ENCODE results near the gene NDRG4. TPM values are rescaled to one million over a fixed set of nuclear protein-coding genes. Genes with fewer than 3 reads are reported as not detected.

NDRG4 gene
- polyA plus RNA-seq, 1 donor from 2014 or later, result 507 TPM

DNA sequence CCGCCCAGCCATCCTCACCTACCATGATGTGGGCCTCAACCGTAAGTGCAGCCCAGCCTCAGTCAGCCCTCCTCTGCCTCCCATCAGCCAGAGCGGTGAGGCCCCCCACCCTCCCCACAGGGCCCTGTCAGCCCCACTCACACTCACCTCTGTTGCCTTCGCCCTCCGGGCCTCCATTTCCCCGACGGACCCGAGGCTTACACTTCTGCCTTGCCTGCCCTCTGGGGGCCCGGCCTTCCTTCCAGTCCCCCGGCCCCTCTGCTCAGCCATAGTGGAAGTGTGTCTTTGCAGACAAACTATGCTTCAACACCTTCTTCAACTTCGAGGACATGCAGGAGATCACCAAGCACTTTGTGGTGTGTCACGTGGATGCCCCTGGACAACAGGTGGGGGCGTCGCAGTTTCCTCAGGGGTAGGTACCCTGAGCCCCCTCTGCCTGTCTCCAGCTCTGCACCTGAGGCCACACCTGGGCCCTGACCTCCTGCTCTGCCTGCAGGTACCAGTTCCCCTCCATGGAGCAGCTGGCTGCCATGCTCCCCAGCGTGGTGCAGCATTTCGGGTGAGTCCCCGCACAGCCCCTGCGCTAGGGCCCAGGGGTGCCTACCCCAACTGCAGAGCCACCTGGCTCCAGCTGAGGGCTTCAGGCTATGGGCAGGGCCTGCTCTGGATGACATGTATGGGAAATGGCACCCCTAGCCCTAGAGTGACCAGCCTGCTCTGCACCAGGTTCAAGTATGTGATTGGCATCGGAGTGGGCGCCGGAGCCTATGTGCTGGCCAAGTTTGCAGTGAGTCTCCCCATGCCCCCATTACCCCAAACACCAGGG is 4.1 kb downstream of the NDRG4 start:
- H3K27me3 ChIP-seq (ENCODE audit: insufficient read depth, low read depth, low read length), result no peaks in the 10 kb centered on the region
- H3K4me3 ChIP-seq (ENCODE audit: low read length), result no peak overlapping the region
- no peak overlapping the region for H3K4me2 ChIP-seq (ENCODE audit: low read length)
- H3K9me3 ChIP-seq (ENCODE audit: low read length), result no peaks in the 10 kb centered on the region
- no peaks in the 10 kb centered on the region for H3K9me2 ChIP-seq (ENCODE audit: insufficient read depth, low read length)
- peaks cover 37% of the 10 kb centered on the region for H3K79me2 ChIP-seq (replicated peaks; ENCODE audit: insufficient read depth, low read length)
- no peak overlapping the region for H3K9ac ChIP-seq (ENCODE audit: low read length)
- TF ChIP-seq TAF1 (IDR thresholded peaks at IDR 0.05; ENCODE audit: low read depth), result no peak
- TF ChIP-seq MXI1 (conservative IDR thresholded peaks at IDR 0.05; ENCODE audit: poor library complexity, severe bottlenecking), result no peak
- TF ChIP-seq RAD21 (conservative IDR thresholded peaks at IDR 0.05), result no peak
- TF ChIP-seq EP300 (conservative IDR thresholded peaks at IDR 0.05; ENCODE audit: poor library complexity, severe bottlenecking), result no peak
- TF ChIP-seq SMC3 (conservative IDR thresholded peaks at IDR 0.05; ENCODE audit: poor library complexity), result no peak
- TF ChIP-seq EZH2 (IDR thresholded peaks at IDR 0.05; ENCODE audit: borderline replicate concordance, insufficient read depth, low read length, poor library complexity, severe bottlenecking), result no peak
- TF ChIP-seq, protein P1, sequence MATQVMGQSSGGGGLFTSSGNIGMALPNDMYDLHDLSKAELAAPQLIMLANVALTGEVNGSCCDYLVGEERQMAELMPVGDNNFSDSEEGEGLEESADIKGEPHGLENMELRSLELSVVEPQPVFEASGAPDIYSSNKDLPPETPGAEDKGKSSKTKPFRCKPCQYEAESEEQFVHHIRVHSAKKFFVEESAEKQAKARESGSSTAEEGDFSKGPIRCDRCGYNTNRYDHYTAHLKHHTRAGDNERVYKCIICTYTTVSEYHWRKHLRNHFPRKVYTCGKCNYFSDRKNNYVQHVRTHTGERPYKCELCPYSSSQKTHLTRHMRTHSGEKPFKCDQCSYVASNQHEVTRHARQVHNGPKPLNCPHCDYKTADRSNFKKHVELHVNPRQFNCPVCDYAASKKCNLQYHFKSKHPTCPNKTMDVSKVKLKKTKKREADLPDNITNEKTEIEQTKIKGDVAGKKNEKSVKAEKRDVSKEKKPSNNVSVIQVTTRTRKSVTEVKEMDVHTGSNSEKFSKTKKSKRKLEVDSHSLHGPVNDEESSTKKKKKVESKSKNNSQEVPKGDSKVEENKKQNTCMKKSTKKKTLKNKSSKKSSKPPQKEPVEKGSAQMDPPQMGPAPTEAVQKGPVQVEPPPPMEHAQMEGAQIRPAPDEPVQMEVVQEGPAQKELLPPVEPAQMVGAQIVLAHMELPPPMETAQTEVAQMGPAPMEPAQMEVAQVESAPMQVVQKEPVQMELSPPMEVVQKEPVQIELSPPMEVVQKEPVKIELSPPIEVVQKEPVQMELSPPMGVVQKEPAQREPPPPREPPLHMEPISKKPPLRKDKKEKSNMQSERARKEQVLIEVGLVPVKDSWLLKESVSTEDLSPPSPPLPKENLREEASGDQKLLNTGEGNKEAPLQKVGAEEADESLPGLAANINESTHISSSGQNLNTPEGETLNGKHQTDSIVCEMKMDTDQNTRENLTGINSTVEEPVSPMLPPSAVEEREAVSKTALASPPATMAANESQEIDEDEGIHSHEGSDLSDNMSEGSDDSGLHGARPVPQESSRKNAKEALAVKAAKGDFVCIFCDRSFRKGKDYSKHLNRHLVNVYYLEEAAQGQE (IDR thresholded peaks at IDR 0.05; ENCODE audit: borderline replicate concordance), result no peak
- no peak for TF ChIP-seq POLR2AphosphoS5 (IDR thresholded peaks at IDR 0.05)
- TF ChIP-seq, protein P2, sequence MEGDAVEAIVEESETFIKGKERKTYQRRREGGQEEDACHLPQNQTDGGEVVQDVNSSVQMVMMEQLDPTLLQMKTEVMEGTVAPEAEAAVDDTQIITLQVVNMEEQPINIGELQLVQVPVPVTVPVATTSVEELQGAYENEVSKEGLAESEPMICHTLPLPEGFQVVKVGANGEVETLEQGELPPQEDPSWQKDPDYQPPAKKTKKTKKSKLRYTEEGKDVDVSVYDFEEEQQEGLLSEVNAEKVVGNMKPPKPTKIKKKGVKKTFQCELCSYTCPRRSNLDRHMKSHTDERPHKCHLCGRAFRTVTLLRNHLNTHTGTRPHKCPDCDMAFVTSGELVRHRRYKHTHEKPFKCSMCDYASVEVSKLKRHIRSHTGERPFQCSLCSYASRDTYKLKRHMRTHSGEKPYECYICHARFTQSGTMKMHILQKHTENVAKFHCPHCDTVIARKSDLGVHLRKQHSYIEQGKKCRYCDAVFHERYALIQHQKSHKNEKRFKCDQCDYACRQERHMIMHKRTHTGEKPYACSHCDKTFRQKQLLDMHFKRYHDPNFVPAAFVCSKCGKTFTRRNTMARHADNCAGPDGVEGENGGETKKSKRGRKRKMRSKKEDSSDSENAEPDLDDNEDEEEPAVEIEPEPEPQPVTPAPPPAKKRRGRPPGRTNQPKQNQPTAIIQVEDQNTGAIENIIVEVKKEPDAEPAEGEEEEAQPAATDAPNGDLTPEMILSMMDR (IDR thresholded peaks at IDR 0.05; ENCODE audit: poor library complexity, severe bottlenecking), result no peak
- H4K20me1 ChIP-seq (ENCODE audit: insufficient read depth), result peaks cover 4% of the 10 kb centered on the region
- H3F3A ChIP-seq (ENCODE audit: insufficient read depth, low read length, poor library complexity, severe bottlenecking), result no peaks in the 10 kb centered on the region
- H2AFZ ChIP-seq (ENCODE audit: low read depth, low read length), result no peak overlapping the region
- no peaks in the 10 kb centered on the region for H3K36me3 ChIP-seq (ENCODE audit: insufficient read depth, low read length)
- no peak overlapping the region for H3K27ac ChIP-seq (ENCODE audit: low read length)

DNA sequence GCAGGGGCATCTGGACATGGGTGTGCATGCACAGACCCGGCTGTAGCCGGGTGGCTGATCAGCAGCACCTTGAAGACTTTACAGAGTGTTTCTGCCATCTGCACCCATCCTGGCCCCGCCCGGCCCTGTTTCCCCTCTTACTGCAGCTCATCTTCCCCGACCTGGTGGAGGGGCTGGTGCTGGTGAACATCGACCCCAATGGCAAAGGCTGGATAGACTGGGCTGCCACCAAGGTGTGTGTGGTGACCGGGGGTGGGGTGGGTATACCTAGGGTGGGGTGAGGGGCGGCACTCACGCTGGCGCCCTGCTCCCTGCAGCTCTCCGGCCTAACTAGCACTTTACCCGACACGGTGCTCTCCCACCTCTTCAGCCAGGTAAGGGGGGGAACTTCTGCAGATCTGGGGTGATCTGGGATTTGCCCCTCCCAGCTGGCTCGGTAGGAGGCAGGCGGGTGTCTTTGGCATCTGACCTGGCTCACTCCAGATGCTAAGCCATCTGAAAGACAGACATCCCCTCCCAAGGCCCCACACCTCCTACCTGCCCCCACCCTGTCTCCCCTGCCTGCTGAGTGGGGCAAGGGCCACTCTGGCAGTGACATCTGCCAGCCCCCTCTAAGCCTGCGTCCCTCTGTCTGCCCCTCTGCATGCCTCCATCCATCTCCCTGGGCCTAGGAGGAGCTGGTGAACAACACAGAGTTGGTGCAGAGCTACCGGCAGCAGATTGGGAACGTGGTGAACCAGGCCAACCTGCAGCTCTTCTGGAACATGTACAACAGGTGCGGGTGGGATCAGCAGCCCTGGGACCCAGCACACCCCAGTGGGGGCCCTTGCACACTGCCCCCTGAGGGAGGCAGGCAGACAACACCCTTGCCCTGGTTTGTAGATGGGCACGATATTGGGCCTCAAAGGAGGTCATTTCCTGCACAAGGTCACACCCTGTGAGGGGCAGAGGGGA is 6.6 kb downstream of the NDRG4 start:
- Histone ChIP-seq H3K4me3 (ENCODE audit: low read length) (no peak overlapping the region), H3K27me3 (ENCODE audit: insufficient read depth, low read depth, low read length) (no peaks in the 10 kb centered on the region), H3K27ac (ENCODE audit: low read length) (no peak overlapping the region), H3K9ac (ENCODE audit: low read length) (no peak overlapping the region), H2AFZ (ENCODE audit: low read depth, low read length) (no peak overlapping the region), H4K20me1 (ENCODE audit: insufficient read depth) (peaks cover 4% of the 10 kb centered on the region), H3K9me3 (ENCODE audit: low read length) (no peaks in the 10 kb centered on the region), H3F3A (ENCODE audit: insufficient read depth, low read length, poor library complexity, severe bottlenecking) (no peaks in the 10 kb centered on the region), H3K4me2 (ENCODE audit: low read length) (no peak overlapping the region), H3K36me3 (ENCODE audit: insufficient read depth, low read length) (no peaks in the 10 kb centered on the region), H3K9me2 (ENCODE audit: insufficient read depth, low read length) (no peaks in the 10 kb centered on the region), H3K79me2 (replicated peaks; ENCODE audit: insufficient read depth, low read length) (peaks cover 17% of the 10 kb centered on the region)
- TF ChIP-seq SMC3 (conservative IDR thresholded peaks at IDR 0.05; ENCODE audit: poor library complexity) (no peak), EP300 (conservative IDR thresholded peaks at IDR 0.05; ENCODE audit: poor library complexity, severe bottlenecking) (no peak), MXI1 (conservative IDR thresholded peaks at IDR 0.05; ENCODE audit: poor library complexity, severe bottlenecking) (no peak), TAF1 (IDR thresholded peaks at IDR 0.05; ENCODE audit: low read depth) (no peak), POLR2AphosphoS5 (IDR thresholded peaks at IDR 0.05) (no peak), EZH2 (IDR thresholded peaks at IDR 0.05; ENCODE audit: borderline replicate concordance, insufficient read depth, low read length, poor library complexity, severe bottlenecking) (no peak), RAD21 (conservative IDR thresholded peaks at IDR 0.05) (no peak)
- TF ChIP-seq, protein P2 (IDR thresholded peaks at IDR 0.05; ENCODE audit: poor library complexity, severe bottlenecking), result no peak
- TF ChIP-seq, protein P1 (IDR thresholded peaks at IDR 0.05; ENCODE audit: borderline replicate concordance), result no peak

Data from neural cell (in vitro differentiated cells).